Mammary epithelial cell (primary cell): ENCODE measurements around the gene SPX.

Experiments
- EZH2 ChIP-seq: IDR thresholded peaks from 2 replicates; pipeline ENCODE4 v1.6.1; 2012; ENCODE audit warnings: low read length, inconsistent platforms, borderline replicate concordance
- TF ChIP-seq, protein P1 (sequence below), 2 donors: IDR thresholded peaks in 1 of 2; conservative IDR thresholded peaks in 1 of 2; 2 replicates each; pipeline ENCODE4 v1.5.1; 2011 to 2012; ENCODE audit warnings: inconsistent platforms in 2 of 2, low read length in 2 of 2, mild to moderate bottlenecking in 2 of 2, control low read depth in 1 of 2, low read depth in 1 of 2; ENCODE audit not compliant: insufficient read depth in 1 of 2; ENCODE audit errors: extremely low read depth in 1 of 2

DNA sequence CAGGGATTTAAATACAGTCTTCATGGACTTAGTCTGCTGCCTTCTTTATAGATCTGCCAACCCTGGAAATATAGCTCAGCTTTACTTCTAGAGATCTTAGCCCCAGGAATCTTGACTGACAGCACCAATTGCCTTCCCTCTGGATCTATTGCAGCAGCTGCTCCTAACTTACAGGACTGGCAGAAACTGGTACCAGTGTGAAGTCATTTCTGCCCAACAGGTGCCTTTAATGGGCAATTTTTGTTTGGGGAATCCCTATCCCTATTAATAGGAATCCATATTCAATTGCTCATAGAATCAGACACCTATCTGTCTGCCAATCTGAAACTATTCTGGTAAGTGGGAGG, 27.2 kb downstream of the SPX start:
- TF ChIP-seq, protein P1, sequence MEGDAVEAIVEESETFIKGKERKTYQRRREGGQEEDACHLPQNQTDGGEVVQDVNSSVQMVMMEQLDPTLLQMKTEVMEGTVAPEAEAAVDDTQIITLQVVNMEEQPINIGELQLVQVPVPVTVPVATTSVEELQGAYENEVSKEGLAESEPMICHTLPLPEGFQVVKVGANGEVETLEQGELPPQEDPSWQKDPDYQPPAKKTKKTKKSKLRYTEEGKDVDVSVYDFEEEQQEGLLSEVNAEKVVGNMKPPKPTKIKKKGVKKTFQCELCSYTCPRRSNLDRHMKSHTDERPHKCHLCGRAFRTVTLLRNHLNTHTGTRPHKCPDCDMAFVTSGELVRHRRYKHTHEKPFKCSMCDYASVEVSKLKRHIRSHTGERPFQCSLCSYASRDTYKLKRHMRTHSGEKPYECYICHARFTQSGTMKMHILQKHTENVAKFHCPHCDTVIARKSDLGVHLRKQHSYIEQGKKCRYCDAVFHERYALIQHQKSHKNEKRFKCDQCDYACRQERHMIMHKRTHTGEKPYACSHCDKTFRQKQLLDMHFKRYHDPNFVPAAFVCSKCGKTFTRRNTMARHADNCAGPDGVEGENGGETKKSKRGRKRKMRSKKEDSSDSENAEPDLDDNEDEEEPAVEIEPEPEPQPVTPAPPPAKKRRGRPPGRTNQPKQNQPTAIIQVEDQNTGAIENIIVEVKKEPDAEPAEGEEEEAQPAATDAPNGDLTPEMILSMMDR (conservative IDR thresholded peaks at IDR 0.05 in 1 of 2, IDR thresholded peaks at IDR 0.05 in 1 of 2; ENCODE audit: extremely low read depth in 1 of 2, insufficient read depth in 1 of 2, low read depth in 1 of 2, low read length in 2 of 2) = no peak
- TF ChIP-seq EZH2 = no peak
